ENCODE results near the gene B3GNT9. TPM values are rescaled to one million over a fixed set of nuclear protein-coding genes. Genes with fewer than 3 reads are reported as not detected.

Gene B3GNT9
- total and polyA plus RNA-seq, 2 of the 8 experiments (the other 6 are each of a cell fraction or from before 2014, with no cell fraction given) = 3.5 to 9.0 TPM

DNA sequence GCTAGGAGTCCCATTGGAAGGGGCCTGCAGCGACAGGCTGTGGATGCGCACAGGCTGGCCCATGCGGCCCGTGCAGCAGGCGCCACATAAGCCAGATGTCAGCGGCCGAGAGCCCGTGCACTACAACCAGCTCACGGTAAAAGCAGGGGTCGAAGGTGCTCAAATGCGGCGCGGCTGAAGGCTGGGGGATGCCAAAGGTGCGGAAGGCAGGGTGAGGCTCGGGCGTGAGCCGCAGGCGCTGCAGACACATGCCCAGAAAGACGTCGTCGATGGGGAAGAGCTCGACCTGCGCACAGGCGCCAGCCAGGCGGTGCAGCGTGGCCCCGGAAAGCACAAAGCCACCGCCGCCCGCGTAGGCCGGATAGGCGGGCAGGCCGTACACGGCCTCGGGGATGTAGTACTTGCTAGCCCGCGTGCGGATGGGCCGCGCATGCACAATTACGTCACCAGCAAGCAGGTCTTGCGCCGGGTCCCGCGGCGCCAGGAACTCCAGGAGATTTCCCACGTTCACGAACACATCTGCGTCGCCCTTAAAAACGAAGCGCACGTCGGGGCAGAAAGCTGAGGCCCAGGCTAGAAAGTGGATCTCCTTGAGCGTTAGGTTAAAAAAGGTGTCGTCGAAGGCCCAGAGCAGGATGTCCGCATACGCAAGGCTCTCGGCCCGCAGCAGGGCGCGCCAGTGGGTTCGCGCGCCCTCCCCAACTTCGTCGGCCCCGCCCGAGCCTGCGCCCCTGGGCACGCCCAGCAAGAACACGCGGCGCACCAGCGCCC lies 1.3 kb downstream of the B3GNT9 start:
- CTCF ChIA-PET (ENCODE audit: partially characterized antibody) = interaction anchor here (0.7 to 5.3 kb wide), 18 partner anchors 8 to 197 kb away, joined by 3 to 38 read pairs (median 3); partner anchors contain the start of gene NOL3
- H3K27me3 ChIP-seq (replicated peaks in 1 of 4; ENCODE audit: control insufficient read depth in 3 of 4, extremely low read depth in 1 of 4, insufficient read depth in 3 of 4, low read length in 3 of 4) = peaks cover 19 to 41% (median 34%) of the 10 kb centered on the region in 4 experiments
- TF ChIP-seq SIN3A (conservative IDR thresholded peaks at IDR 0.05 in 1 of 2, IDR thresholded peaks at IDR 0.05 in 1 of 2; ENCODE audit: low read depth in 1 of 2, low read length in 2 of 2) (no peak), MAFK (IDR thresholded peaks at IDR 0.05; ENCODE audit: low read depth, low read length) (no peak), SUZ12 (IDR thresholded peaks at IDR 0.05; ENCODE audit: low read length) (peak; percentile 13; the same call in 1 of the 2 replicates), RAD21 (IDR thresholded peaks at IDR 0.05 in 1 of 2, conservative IDR thresholded peaks at IDR 0.05 in 1 of 2; ENCODE audit: low read depth in 2 of 2, low read length in 2 of 2) (peak; percentile 44 to 67; a peak in 2 of 4 replicates)
- TF ChIP-seq, protein P1, sequence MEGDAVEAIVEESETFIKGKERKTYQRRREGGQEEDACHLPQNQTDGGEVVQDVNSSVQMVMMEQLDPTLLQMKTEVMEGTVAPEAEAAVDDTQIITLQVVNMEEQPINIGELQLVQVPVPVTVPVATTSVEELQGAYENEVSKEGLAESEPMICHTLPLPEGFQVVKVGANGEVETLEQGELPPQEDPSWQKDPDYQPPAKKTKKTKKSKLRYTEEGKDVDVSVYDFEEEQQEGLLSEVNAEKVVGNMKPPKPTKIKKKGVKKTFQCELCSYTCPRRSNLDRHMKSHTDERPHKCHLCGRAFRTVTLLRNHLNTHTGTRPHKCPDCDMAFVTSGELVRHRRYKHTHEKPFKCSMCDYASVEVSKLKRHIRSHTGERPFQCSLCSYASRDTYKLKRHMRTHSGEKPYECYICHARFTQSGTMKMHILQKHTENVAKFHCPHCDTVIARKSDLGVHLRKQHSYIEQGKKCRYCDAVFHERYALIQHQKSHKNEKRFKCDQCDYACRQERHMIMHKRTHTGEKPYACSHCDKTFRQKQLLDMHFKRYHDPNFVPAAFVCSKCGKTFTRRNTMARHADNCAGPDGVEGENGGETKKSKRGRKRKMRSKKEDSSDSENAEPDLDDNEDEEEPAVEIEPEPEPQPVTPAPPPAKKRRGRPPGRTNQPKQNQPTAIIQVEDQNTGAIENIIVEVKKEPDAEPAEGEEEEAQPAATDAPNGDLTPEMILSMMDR (IDR thresholded peaks at IDR 0.05; ENCODE audit: control extremely low read depth in 1 of 3, insufficient read depth in 1 of 3, low read depth in 1 of 3, low read length in 3 of 3) = peak in 2 of 3 experiments; percentile 71 to 91; a peak in 3 of 4 replicates
- TF ChIP-seq, protein P2, sequence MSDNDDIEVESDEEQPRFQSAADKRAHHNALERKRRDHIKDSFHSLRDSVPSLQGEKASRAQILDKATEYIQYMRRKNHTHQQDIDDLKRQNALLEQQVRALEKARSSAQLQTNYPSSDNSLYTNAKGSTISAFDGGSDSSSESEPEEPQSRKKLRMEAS (IDR thresholded peaks at IDR 0.05) = peak; percentile 93; the same call in 1 of the 2 replicates

More for the DNA sequence above, 1.3 kb downstream of the B3GNT9 start:
- Histone ChIP-seq H2BK5ac (ENCODE audit: low read depth, low read length) (no peak overlapping the region; the same call in 1 of the 2 replicates), H3K9me3 (ENCODE audit: insufficient read depth in 2 of 2, low read depth in 1 of 2, low read length in 1 of 2) (no peaks in the 10 kb centered on the region; a peak in 1 of 4 replicates), H3K4me1 (replicated peaks in 1 of 4; ENCODE audit: control insufficient read depth in 3 of 4, insufficient read depth in 4 of 4, low read length in 3 of 4) (peaks cover 0 to 11% (median 8%) of the 10 kb centered on the region in 4 experiments; a peak in 5 of 7 replicates), H3K14ac (ENCODE audit: insufficient read length) (no peak overlapping the region), H3K27ac (ENCODE audit: low read depth, low read length) (no peak overlapping the region), H3K56ac (replicated peaks; ENCODE audit: insufficient read length, low read depth, low read length) (no peak overlapping the region), H2BK20ac (ENCODE audit: low read length) (no peak overlapping the region), H3K4ac (replicated peaks; ENCODE audit: insufficient read length, low read depth, low read length) (no peak overlapping the region), H2AFZ (ENCODE audit: low read length) (0 out of 2 replicates have a peak overlapping the region, but pooled peaks have one; percentile 28), H2BK15ac (ENCODE audit: low read length) (no peak overlapping the region), H3K18ac (ENCODE audit: extremely low read depth, low read length) (peak overlapping the region; percentile 75), H4K8ac (ENCODE audit: extremely low read depth, insufficient read depth, low read length) (no peak overlapping the region; the same call in 1 of the 2 replicates), H2BK12ac (ENCODE audit: low read depth, low read length) (no peak overlapping the region), H2BK120ac (replicated peaks; ENCODE audit: low read depth, low read length) (no peak overlapping the region), H4K5ac (ENCODE audit: insufficient read length, low read depth, low read length) (no peak overlapping the region), H3K4me2 (ENCODE audit: insufficient read depth in 1 of 2, low read depth in 2 of 2, low read length in 2 of 2) (peak overlapping the region; percentile 80 to 92), H3K23ac (ENCODE audit: insufficient read length) (no peak overlapping the region), H3K9ac (replicated peaks in 1 of 4; ENCODE audit: extremely low read depth in 1 of 4, low read depth in 3 of 4, low read length in 3 of 4) (no peak overlapping the region), H3K79me1 (ENCODE audit: low read depth, low read length) (no peaks in the 10 kb centered on the region), H3K23me2 (ENCODE audit: low read depth, low read length) (peaks cover 13% of the 10 kb centered on the region; the same call in 1 of the 2 replicates), H3K36me3 (ENCODE audit: control insufficient read depth in 2 of 4, insufficient read depth in 4 of 4, low read length in 3 of 4) (peaks cover 11 to 23% (median 17%) of the 10 kb centered on the region in 4 experiments; a peak in 6 of 8 replicates), H3K79me2 (ENCODE audit: control insufficient read depth in 1 of 2, insufficient read depth in 2 of 2, low read length in 2 of 2) (no peaks in the 10 kb centered on the region), H3K4me3 (ENCODE audit: extremely low read depth in 1 of 4, insufficient read depth in 2 of 4, low read depth in 3 of 4, low read length in 4 of 4) (peak overlapping the region; percentile 62 to 75 (median 72); a peak in 5 of 8 replicates), H2AK5ac (ENCODE audit: low read depth, low read length) (no peak overlapping the region), H4K20me1 (replicated peaks in 1 of 2; ENCODE audit: control insufficient read depth in 1 of 2, insufficient read depth in 2 of 2, low read length in 2 of 2) (peaks cover 3 to 23% of the 10 kb centered on the region in 2 experiments), H4K91ac (replicated peaks; ENCODE audit: insufficient read length, low read length) (no peak overlapping the region)
- POLR2A ChIA-PET (ENCODE audit: partially characterized antibody) = interaction anchor here (1.2 to 1.7 kb wide), 7 partner anchors 11 to 119 kb away, joined by 3 to 6 read pairs (median 5); partner anchors contain the start of genes FBXL8, HSF4 and TRADD
- DNase-seq (ENCODE audit: low read depth in 1 of 2, low spot score in 2 of 2) (peak in 1 of 2 experiments; percentile 64), FAIRE-seq (no peak)
- 70% methylated on average over 73 of the region's 77 CpGs; no CpG with 5 or more reads in 1 of the 2 experiments for WGBS, 2 experiments (ENCODE audit: extremely low coverage in 1 of 2, insufficient coverage in 1 of 2, insufficient read length in 1 of 2, insufficient replicate concordance in 2 of 2, low coverage in 1 of 2, low lambda C conversion rate in 2 of 2, missing lambda C conversion rate in 1 of 2)
